GM19395 (cell line): ENCODE results near the gene HEMK1.

Source experiments
- ATAC-seq: cut with Tn5 transposase; IDR thresholded peaks from one replicate; pipeline ENCODE4 v1.9.1; 2021; ENCODE audit warnings: mild to moderate bottlenecking, moderate library complexity; ENCODE audit not compliant: unreplicated experiment

Gene HEMK1

DNA sequence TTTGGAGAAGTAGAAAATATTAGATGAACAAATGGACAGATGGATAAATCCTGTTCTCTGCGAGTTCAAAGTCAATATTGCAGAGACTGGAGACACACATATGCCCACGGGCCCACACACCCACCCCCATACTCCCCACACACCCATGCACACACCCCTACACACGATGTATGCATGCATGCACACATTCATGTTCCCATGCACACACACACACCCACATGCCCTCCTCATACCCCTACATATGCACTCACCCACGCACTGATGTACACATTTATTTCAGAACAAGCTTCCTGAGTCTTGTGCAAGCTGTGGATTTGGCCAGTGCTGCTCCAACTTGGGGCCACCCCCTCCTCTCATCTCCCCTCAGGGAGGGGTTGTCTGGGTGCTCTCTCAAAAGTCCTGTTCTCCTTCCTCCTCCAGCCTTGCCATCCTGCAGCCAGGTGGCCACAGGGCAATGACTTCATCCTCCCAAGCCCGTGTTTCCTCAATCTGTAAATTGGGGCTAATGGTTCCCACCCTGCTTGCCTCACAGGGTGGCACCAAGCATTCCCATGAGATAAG is 64.0 kb downstream of the HEMK1 start:
- ATAC-seq, result no peak

DNA sequence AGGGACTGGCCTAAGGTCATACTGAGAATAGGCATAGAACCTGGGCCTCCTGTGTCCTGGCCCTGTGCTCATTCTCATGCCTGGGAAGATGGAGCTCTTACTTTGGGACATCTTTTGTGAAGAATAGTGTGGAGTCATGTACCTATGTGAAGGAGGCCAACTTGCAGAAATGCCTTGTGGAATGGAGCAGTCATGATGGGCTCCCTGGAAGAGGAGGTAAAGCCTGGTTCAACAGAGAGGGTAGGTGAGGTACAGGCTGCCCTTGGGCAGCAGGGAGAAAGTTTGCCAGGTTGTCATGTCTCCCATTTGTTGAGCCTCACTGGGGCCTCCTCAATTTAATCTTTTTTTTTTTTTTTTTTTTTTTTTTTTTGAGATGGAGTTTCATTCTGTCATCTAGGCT is 65.7 kb downstream of the HEMK1 start:
- no peak for ATAC-seq

DNA sequence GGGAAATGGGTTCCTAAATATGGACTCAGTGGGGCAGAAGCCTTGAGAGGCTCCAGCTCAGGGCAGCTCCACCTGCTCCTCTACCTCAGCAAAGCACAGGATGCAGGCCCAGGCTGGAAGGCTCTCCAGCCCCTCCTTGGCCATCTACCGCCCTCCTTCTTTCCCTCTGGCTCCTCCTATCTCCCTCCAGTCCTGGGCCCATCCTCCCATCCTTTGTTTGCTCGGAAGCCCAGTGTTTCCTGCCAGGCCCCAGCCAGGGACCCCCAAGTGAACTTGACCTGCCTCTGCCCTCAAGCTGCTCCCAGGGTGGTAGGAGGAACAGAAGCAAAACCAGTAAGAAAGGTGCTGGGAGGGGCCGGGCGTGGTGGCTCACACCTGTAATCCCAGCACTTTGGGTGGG is 67.7 kb downstream of the HEMK1 start:
- ATAC-seq, result no peak

DNA sequence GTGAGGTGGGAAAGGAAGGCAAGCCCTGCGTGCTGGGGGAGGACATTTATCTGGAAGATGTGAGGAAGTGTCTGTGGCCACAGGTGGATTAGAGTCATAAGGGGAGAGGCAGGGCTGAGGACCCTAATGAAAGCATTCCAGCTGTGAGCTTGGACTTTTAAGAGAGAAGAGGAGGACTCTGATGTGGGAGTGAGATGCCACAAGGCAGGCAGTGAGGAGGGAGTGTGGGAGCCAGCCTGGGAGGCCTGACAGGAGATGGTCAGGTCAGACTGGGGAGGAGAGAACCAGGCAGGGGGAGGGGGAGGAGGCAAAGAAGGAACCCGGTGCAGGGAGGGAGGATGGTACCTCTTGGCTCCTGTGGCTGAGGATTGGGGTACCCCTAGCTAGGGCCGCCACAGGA is 68.6 kb downstream of the HEMK1 start:
- ATAC-seq, result no peak

DNA sequence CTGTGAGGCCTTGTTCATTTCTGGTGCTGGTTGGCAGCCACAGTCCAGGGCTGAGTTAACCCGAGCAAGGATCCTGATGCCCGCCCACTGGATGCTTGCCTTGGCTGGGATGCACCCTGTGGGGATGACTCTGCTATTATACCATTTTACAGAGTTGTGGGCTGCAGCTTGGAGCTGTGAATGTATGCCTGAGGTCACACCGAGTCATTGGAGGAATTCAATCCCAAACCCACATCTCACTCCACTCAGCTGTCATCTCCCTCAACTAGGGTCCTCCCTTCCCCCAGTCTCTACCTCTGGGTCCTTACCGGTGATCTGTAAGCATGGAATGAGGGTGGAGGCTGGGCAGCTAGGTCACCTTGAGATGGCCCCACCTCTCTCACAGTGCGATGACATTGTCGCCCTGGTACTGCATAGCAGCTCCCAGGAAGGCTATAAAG is 69.8 kb downstream of the HEMK1 start:
- no peak for ATAC-seq

DNA sequence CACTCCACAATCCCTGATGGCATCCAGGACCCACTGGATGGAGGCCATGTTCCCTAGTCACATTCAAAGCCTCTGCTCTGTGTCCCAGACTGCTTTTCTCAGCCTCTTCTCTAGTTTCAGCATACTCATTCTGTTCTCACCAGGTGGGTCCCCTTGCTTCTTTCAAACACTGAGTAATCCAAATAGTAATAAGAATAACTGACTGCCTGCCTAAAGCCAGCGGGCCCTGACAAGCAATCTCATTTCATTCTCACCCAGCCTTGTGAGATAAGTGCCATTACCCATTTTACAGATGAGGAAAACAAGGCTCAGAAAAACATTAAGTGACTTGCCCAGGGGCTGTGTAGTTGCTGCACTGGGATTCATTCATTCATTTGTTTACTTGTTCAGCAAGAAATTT is 73.1 kb downstream of the HEMK1 start:
- ATAC-seq, result no peak

DNA sequence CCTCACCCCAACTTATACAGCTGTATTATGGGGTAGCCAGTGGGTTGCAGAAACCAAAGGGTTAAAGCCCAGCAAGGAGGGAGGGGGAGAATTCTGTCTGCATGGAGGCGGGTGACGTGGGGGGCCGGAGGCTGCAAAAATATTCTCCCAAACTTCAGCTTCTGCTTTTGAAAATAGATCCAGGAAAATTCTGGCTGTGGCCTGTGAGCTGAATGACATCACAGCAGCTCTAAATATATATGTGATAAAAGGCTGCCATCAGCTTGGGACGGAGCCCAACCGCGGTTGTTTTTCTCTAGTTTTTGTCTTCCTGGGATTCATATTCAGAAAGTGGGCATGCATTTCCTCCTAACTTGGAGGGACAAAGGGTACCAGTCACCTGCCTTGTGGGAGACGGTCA is 75.2 kb downstream of the HEMK1 start:
- ATAC-seq, result no peak

DNA sequence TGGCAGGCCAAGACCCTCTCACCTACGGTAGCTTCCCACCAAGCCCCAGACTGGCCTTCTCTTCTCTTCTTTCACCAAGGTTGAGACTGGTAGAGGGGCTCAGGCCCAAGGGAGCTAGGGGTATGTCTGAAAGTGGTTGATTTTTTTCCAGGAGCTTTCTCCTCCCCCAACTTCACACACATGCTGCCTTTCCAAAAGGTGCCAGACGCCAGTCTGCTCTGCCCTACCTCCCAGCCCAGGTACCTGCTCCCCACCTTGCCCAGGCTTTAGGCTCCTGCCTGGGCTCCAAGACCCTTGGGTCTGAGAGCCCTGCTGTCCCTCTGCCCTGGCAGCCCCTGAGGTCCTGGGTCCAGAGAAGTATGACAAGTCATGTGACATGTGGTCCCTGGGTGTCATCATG is 76.1 kb downstream of the HEMK1 start:
- ATAC-seq, result no peak
